ENCODE measurements around the gene AP5S1.

AP5S1 gene, protein sequence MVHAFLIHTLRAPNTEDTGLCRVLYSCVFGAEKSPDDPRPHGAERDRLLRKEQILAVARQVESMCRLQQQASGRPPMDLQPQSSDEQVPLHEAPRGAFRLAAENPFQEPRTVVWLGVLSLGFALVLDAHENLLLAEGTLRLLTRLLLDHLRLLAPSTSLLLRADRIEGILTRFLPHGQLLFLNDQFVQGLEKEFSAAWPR

DNA sequence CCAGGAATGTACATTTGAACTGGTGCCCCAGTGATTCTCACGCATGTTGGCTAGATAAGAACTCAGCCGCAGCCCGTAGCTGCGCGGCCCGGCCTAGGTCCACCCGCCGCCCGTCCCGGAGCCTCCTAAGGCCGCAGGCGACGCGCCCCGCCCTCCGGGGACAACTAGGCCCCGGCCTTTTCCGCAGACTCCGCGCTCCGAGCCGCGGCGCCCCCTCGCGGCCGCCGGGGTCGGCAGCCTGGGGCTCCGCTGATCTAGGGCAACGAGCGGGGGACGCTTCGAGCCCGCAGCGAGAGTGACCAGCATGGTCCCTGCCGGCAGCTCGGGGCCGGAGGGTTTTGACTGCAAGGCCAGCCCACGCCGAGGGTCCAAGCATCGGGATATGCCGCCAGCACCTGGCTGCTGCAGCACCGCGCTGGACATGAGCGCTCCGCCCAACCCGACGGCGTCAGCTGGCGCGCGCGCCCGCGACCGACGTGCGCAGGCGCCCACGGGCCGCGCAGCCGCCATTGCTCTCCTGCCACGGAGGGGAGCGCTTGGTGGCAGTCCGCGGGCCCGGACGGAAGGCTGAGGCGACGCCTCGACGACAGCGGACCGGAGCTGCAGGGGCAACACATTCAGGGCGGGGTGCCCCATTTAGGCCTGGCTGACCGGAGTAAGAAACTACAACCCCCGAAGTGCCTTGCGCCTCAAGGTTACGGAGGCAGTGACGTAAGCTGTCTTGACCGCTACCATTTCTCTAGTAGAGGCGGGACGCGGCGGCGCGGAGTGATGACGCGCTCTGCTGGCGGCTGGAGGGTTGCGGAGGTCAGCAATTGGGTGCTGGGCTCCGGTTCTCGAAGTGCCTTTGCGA is at the start of gene AP5S1:
Gene AP5S1 (plus strand): TSS at position 500 of the 853 bp plus-strand sequence. CDS start 1,571 bp downstream, outside the sequence.
- DNase-seq (ENCODE audit: extremely low spot score, insufficient read length, low read depth) (peak; percentile 89), FAIRE-seq (peak; percentile 92)

DNA sequence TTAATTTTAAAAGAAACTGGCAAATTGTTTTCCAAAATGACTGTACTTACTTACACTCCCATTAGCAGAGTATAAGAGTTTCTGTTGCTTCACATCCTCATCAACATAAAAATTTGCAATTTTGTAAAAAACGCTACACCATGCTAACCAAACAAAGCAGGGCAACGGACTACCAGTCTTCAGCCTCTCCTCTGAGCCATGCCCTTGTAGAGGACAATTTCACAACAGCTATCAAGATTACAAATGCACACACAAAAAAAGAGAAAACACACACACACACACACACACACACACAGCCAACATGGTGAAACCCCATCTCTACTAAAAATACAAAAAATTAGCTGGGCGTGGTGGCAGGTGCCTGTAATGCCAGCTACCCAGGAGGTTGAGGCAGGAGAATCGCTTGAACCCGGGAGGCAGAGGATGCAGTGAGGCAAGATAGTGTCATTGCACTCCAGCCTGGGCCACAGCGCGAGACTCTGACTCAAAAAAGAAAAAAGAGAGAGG is 48.7 kb upstream of the AP5S1 start:
- FAIRE-seq (no peak), DNase-seq (ENCODE audit: extremely low spot score, insufficient read length, low read depth) (no peak)

DNA sequence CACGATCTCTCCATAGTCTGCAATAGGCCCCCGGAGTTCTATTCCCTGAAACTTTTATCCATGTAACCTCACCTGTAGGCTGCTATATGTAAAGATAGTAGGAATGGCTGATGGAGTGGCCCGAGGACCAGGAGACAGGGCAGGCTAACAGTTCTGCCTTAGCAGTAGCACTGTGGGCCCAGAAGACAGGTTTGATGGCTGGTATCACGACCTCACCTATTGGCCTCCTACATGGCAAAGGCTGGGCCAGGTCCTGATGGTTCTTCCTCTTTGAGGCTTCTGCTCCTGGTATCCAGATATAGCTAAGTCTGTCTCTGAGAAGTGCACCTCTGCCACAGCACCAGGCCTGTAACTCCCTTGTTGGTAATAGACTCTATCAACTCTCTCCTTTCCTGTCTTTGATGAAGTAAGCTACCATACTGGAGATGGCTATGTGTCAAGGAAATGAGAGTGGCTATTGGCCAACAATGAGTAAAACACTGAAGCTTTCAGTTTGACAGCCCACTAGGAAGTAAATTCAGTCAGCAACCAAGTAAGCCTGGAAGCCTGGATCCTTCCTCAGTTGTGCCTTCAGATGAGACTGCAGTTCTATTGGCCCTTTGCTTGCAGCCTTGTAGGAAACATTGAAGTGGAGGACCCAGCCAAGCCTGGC is 44.8 kb upstream of the AP5S1 start:
- FAIRE-seq (no peak), DNase-seq (ENCODE audit: extremely low spot score, insufficient read length, low read depth) (no peak)

DNA sequence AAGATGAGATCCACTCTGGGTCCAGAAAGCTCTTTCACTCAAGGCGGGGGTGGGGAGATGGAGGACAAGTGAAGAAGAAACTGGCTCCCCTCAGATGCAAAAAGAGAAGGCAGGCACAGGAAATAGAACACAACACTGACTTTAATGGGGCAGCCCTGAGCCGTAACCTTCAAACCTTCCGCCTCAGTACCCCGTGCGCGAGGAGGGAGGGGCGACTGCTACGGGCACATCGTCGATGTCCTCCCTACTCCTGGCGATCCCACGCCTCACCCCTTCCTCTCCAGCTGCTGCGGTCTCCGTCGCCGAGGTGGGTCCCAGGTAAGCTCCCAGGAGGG is 43.0 kb upstream of the AP5S1 start:
- FAIRE-seq (no peak), DNase-seq (ENCODE audit: extremely low spot score, insufficient read length, low read depth) (no peak)

DNA sequence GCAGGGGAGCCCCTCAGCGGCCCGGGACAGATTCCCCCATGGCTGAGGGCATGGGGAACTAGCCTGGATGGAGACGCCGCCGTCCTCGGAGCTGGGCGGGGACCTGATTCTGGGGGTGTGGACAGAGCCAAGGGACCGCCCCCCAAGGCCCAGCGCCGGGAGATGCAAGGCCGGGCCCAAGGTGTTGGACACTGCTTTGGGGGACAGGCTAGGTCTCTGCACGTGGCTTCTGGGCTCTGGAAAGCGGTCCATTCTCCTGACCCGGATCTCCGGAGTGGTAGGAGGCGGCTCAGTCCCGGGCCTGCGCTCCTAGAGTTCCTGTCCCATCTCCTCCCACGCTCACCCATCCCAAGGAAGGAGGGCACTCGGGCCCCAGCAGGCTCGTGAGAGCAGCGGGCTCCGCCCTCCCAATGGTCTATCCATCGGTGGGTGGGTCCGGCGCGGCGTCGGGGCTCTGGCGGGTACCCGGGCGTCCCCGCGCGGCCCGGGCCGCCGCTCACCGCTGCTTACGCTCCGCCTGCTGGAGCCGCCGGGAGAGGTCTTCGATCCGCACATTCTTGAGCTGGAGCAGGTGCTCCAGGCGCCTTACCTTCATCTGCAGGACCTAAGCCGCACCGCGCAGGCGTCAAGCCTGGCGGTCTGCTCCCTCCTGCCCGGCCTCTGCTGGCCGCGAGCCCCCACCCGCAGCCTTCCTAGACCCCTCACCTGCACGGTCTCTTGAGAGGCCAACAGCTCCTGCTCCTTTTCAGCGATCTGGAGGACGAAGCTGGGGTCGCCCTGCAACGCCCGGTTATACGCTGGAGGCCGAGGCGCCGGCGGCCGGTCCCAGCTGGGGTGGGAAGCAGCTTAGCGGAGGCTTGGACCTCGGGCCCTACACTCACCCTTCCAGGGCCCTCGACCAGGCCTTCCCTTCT is 42.4 kb upstream of the AP5S1 start:
- DNase-seq (ENCODE audit: extremely low spot score, insufficient read length, low read depth), result no peak
- peak; percentile 41 for FAIRE-seq

DNA sequence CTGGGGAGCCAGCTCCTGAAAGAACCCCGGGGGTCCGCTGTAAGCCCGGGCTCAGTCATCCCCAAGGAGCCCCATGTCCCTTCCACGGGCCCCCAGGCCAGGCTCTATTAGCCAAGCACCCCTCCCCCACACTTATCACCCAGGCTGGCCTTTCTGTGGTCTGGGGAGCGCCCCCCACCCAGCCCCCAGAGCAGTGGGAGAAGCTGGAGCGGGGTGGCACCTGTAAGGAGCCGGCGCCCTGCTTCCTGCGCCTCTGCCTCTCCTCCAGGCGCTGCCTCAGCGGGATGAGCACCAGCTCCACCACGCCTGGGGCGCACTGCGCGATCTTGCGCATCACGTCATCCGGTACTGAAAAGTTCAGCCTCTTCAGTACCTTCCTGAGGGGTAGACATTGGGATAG is 41.4 kb upstream of the AP5S1 start:
- no peak for DNase-seq (ENCODE audit: extremely low spot score, insufficient read length, low read depth)
- no peak for FAIRE-seq

DNA sequence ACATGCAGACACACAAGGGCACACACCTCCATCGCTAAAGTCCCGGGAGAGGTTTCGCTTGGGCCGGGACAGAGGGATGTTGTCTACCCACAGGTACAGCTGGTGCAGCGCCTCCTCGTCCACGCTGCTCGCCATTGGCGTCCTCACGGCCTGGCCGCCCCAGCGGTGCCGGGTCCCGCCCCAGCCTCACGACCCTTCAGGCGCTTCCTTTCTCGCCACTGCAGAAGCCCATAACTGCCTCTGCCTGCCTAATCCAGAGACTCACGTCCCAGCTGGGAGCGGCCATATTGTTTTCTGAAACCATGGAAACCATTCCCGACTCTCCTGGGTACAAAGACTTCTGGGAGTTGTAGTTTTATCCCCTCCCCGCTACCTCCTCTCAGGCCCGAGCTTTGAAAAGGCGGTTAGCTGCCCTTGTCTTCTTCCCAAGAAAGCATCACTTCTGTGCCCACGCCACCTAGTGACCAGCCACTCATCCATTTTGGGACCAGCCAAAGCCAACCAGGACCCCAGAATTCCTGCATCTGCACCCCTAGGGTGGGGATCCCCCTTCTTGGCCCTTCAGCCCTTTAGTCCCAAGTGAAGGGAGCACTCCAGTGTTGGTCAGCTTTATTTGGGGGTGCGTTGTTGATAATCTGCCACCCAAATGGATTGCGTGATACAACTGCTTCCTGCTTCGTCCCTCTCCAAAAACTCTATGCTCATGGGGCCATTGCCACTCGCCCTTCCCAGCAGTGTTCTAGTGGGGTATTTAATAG is 39.0 kb upstream of the AP5S1 start, which contains the start of gene SPEF1:
Gene SPEF1 (minus strand): TSS at position 296 of the 758 bp plus-strand sequence. CDS start 161 bp downstream, at position 135.
- DNase-seq (ENCODE audit: extremely low spot score, insufficient read length, low read depth), result peak; percentile 70
- FAIRE-seq, result peak; percentile 93

DNA sequence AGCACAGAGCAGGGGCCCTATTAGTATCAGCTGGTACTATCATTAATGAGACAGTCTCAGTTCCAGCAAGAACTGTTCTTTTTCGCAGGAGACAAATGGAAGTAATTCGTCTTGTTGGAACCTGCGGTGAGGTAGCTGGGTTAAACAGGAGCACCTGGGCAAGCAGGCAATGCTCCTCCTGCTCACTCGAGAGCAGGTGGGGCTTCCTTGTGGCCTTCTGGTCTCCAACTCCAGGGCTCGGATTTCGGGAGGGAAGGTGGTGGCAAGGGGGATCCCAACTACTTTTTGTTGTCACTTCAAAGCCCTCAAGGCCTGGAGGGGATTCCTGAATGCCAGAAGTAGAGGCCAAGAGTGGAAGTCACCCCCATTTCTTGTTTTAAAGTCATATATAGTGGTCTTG is 37.8 kb upstream of the AP5S1 start:
- DNase-seq (ENCODE audit: extremely low spot score, insufficient read length, low read depth), result no peak
- no peak for FAIRE-seq

DNA sequence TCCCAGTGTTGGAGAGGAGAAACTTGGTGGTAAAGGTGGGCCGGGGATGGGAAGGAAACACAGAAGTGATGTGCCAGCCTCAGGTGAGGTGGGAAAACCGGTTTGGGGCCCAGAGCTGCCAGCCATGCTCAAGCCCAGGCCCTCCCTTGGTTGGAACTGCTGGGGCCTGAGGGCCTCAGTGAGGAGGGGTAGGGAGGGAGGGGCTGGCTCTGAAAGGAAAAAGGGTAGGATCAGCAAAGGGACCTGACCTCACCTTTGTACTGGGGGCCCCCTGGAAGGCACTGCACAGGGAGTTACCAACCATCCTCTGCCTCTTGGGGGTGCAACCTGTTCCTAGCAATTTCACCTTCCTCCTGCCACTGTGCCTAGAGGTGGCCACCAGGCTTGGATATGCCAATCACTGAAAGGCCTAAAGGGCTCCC is 37.3 kb upstream of the AP5S1 start:
- DNase-seq (ENCODE audit: extremely low spot score, insufficient read length, low read depth), result no peak

DNA sequence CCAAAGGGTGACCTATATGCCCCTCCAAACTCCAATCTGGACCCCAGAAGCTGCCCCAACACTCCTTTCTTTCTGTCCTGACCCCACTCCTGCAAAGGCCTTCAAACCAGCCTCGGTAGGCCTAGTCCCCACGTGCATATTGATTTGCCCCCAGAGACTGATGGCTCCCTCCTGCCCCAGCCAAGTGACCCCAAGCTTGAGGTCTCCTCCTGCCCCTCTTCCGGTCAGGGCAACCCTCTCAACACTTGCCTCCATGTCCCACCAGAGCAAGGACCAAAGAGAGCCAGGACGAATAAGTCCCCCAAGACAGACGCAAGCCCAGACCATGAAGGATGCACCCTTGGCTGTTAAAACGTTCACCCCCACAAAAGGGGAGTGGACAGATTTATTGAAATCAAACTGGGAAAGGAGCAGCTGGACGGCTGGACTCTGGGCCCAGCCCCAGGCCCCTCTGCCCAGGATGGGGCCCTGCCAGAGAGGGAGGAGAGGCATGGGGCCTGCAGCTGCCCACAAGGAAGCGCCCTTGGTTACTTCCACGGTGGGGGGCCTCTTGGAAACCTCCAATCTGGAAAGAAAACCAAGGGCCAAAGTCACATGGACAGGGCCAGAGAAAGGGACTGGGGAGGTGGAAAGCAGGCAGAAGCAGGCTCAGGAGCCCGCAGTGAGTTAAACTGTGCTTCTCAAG is 36.7 kb upstream of the AP5S1 start:
- no peak for FAIRE-seq

More for the DNA sequence above, 37.3 kb upstream of the AP5S1 start:
- no peak for FAIRE-seq

DNA sequence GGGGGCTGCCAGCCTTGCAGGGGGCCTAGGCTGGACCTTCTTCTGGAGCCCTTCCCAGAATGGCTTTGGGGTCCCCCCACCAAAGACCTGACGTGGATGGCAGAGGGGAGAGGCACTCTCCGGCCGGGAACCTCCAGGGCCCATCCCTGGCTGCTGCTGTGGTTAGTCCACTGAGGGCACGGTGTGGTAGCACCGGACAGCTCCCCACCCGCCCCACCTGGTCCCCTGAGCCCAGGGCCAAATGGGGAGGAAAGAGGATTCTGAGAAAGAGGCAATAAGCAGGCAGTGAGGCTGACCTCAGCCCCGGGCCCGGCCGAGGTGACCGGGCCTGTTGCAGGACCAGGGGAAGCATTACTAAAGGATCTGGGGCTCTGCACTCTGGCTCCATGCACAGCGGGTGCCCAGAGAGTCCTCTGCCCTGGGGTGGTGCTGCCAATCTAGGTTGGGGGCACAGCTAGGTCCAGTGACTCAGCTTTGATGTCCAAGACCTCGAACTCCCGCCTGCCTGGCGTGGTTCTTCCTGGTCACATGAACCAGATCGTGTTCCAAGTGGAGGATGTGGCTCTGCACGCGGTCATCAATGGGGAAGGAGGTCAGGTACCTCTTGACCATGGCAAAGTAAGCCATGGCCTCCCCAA is 36.0 kb upstream of the AP5S1 start:
- no peak for DNase-seq (ENCODE audit: extremely low spot score, insufficient read length, low read depth)
- no peak for FAIRE-seq

More for the DNA sequence above, 36.7 kb upstream of the AP5S1 start:
- no peak for DNase-seq (ENCODE audit: extremely low spot score, insufficient read length, low read depth)

DNA sequence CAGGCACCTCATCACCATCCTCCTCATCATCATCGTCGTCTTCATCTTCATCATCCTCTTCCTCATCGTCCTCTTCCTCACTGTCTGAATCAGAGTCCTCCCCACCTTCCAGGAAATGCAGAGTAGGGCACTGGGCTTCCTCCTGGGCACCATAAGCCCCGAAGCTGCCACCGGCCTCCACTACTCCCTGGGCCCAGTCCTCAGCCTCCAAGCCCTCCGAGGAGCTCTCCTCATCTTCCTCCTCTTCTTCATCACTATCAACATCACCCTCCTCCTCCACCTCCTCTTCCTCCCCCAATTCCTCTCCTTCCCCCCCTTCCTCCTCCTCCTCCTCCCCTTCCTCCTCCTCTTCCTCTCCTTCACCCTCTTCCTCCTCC is 35.5 kb upstream of the AP5S1 start:
- DNase-seq (ENCODE audit: extremely low spot score, insufficient read length, low read depth) (no peak), FAIRE-seq (no peak)

DNA sequence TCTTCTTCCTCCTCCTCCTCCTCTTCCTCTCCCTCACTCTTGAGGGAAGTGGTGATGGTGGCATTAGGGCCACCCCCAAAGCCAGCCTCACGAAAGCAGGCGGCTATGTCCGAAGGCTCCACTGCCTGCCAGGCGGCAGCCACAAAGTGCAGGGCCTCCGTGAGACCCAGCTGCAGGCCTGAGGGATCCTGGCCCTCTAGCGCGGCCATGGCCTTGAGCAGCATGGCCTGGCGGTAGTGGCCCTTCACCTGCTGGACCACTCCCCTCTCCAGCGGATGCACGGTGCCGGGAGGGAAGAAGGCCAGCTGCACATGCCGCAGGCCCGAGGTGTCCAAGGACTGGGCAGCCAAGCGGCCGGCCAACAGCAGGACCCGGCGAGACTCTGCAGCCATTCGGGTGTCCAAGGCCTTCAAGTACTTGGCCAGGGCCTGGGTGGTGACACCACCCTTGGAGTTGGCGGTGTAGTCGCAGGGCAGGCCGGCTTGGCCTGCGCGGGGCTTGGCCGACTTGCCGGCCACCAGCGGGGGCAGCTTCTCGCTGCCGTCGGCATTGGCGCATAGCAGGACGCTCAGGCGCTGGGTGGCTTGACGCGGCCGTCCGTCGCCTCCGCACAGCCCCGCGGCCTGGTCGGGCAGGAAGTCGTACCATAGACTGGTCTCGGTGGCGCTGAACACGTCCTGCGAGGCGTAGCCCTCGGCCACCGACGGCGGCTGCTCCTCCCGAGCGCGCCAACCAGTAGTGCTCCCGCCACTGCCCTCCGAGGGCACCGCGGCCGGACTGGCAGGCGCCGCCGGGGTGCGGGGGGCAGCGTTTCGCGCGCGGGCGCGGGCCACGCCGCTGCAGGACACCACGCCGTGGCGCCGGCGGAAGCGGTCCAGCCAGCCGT is 34.9 kb upstream of the AP5S1 start:
- FAIRE-seq (no peak), DNase-seq (ENCODE audit: extremely low spot score, insufficient read length, low read depth) (no peak)

DNA sequence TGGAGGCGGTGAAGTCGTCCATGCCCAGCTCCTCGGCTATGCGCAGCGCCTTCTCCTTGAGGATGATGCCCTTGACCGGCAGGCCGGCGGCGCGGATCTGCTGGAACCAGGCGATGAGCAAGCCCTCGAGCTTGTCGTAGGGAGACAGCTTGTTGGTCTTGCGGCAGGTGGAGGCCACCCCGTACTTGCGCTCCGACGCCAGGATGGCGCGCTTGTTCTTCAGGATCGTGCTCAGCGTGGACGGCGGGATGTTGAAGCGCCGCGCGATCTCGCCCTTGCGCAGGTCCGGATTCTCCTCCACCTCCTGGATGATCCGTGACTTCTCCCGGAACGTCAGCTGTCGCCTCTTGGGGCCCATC is 34.2 kb upstream of the AP5S1 start:
- no peak for DNase-seq (ENCODE audit: extremely low spot score, insufficient read length, low read depth)
- FAIRE-seq, result no peak

DNA sequence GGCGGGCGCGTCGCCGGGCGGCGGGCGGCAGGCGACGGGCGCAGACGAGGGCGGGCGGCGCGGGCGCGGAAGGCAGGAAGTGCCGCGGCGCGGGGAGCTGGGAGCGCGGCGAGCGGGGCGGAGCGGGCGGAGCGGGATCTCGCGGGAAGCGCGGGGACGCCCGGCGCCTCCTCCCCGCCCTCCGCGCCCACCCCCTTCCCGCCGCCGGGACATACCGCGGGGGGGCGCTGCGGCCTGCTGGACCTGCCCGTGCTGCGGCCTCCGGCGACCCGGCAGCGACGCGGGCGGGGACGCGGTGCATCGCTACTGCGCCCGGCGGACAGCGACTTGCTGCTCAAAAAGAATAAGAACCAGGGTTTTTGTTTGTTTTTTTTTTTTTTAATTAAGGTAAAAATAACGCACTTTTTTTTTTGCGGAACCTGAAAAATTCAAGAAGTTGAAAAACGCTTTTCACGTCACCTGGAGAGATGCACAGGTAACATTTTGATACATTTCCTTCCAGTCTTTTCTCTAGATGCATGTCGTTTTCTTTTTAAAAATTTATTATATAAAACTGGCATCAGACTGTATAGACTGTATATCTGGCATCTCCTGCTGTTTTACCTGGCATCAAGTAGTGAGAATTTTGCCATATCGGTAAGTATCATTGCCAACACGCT is 33.6 kb upstream of the AP5S1 start, which contains the start of gene CENPB:
Gene CENPB (minus strand): TSS at position 76 of the 659 bp plus-strand sequence. CDS start 257 bp downstream, outside the sequence.
- FAIRE-seq (peak; percentile 86), DNase-seq (ENCODE audit: extremely low spot score, insufficient read length, low read depth) (peak; percentile 90)

DNA sequence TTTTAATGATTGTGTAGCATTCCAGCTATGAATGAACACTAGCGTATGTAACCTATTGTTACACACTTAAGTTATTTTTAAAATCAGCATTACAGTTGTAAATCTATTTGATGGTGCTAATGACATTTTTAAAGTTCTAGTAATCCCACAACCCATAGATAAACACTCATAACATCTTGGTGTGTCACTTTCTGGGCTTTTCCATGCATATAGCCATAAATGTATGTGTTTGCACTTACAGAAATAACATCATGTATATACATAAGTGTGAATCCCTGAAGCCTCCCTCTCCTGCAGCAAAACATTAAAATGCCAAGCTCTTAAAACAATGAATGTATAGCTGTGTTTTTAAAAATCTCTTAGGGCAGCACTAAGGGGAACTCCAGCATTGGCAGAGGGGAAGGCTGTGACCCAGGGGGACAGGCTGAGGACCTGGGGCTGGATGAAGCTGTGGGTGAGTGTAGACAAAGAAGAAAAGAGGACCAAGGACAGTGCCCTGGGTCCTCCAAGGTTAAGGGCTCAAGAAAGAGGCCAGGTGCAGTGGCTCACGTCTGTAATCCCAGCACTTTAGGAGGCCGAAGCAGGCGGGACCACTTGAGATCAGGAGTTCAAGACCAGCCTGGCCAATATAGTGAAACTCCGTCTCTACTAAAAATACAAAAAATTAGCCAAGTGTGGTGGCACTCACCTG is 32.9 kb upstream of the AP5S1 start:
- DNase-seq (ENCODE audit: extremely low spot score, insufficient read length, low read depth) (no peak), FAIRE-seq (no peak)

Data from GM18507 (cell line).